ENCODE results near the gene ATG4A.

- TF ChIP-seq CTCF (IDR thresholded peaks at IDR 0.05) (no peak), POLR2AphosphoS5 (IDR thresholded peaks at IDR 0.05) (no peak), POLR2A (IDR thresholded peaks at IDR 0.05) (no peak)
Measured at GRCh38 chrX:108165383-108166111, 74.0 kb downstream of the ATG4A start.

Data from breast epithelium (tissue), 3 donors.